NCI-H1417 treated with DMSO at 0.1 percent for 48 hours (cell line): ENCODE results near the gene KLHDC4.
"Not testable (repeated sequence)": the region's sequence is repeated elsewhere in the genome, so short reads cannot be mapped to it uniquely, and the experiment has no call there.

Experiments
- DNase-seq: peaks from one replicate; lab custom pipeline; 2025; lab: John Stamatoyannopoulos, UW

The KLHDC4 gene

DNA sequence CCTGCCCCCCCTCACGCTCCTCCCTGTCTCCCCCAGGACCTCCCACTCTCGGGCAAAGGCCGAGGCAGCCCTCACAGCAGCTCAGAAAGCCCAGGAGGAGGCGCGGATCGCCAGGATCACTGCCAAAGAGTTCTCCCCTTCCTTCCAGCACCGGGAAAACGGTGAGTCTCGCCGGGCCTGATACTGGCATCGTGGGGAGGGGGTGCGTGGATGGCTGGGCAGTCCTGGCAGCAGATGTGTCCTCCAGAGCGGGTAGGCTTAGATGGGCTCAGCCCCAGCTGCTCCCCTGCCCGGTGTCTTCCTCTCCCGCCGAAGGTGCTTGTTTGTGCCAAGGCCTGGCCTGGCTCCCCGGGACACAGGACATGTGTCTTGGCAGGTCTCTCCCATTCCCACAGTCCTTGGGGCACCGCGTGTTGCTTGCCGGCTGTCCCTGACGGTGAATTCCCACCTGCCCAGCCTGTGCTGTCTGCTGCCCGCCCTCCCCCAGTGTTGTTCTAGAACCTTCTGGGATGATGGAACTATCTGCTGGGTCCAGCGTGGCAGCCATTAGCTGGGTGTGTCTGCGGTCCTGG, 81.6 kb downstream of the KLHDC4 start:
- no peak for DNase-seq

- no peak for DNase-seq
Observed at GRCh38 chr16:87682852-87683399, 82.9 kb downstream of the KLHDC4 start.

DNA sequence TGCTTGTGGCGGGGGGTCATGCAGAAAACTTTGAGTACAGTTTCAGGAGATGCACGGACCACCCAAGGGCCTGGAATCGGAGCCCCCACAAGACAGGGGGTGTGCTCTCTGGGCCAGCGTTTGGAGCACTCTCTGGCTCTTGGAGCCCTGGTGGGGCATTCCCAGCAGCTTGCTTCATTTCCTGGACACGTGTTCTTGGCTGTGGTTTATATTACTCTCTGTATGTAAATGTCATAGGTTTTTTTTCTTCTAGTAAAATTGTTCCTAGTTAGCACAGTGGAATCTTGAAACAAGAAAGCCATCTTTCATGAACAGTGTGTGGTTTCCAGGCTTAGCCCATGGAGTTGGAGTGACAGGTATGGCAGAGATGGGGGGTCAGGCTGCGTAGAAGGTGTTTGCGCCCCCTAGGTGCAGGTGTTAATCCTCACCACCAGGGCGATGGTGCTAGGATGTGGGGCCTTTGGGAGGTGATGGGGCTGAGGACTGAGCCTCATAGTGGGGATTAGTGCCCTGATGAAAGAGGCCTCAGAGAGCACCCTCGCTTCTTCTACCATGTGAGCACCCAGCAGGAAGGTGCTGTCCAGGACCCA, 83.7 kb downstream of the KLHDC4 start:
- no peak for DNase-seq

- DNase-seq, result not testable (repeated sequence)
Observed at GRCh38 chr16:87681051-87681602, 84.7 kb downstream of the KLHDC4 start.

DNA sequence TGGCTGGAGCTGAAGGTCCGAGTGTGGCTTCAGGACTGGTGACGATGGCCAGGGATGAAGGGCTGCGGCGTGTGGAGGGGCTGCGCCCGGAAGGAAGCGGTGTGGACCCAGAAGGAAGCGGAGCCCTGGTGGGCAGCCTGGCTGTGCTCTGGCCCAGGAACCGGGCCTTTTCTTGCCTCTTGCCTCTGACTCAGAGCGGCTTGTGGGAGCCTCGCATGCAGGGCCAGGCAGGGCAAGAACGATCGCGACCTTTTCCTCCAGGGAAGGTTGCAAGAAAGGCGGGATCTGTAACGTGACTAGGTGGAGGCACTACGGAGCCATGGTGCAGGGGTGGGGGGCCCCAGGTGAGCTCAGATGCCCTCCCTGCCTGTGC, 85.5 kb downstream of the KLHDC4 start:
- DNase-seq, result no peak

DNA sequence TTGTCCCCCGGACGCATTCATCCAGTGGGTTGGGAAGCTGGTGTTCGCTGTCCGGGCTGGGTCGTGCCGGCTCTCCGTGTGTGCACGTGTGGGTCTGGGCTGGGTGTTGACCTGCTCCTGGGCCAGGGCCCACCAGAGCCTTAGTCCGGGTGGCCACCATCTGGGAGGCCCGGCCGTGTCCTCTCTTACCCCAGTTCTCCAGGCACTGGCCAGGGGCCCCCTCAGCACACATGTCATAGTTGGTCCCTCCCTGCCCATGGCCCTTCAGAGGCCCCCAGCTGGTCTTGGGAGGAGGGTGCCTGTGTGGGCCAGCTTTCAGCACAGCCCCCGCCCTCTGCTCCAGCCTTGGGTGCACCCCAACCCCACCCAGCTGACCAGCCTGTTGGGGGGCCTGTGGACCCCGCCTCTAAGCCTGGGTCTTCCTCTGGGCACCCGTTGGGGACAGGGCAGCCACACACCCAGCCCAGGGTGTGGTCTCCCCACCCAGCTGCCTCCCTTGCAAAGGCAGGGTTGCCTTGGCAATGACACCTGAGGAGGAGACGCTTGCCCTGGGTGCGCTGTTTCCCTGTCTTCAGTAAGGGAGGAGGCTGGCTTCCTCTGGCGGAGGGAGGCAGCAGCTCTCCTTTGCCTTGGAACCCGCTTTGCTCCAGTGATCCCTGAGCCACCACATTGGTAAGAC, 86.1 kb downstream of the KLHDC4 start:
- DNase-seq, result no peak

DNA sequence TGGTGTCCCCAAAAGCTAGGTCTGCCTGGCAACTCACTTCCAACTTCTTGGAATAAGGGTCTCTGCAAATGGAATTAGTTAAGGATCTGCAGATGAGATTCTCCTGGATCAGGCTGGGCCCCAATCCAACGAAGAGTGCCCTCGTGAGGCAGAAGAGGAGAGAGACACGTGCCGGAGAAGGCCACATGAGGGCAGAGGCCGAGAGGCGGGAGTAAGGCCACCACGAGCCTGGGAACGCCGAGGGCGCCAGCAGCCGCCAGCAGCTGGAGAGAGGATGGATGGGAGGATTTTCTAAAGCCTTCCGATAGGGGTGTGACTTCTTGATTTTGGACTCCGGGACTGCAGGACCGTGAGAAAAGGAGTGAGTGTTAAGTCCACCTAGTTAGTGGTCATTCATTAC, 87.2 kb downstream of the KLHDC4 start:
- no peak for DNase-seq

DNA sequence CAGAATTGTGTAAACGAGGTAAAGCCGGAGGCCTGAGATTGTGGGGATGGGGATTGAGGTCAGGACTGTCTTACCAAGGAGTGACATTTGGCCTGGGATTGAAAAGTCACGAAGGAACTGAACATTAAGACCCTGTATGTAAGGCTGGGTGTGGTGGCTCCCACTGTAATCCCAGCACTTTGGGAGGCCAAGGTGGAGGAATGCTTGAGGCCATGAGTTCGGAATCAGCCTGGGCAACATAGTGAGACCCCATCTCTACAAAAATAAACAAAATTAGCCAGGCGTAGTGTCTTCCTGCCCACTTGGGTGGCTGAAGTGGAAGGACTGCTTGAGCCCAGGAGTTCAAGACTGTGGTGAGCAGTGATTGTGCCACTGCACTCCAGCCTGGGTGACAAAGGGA, 88.0 kb downstream of the KLHDC4 start:
- DNase-seq, result no peak

- no peak for DNase-seq
Observed at GRCh38 chr16:87675111-87675719, 90.6 kb downstream of the KLHDC4 start.

GRCh38 chr16:87674419-87674818, 91.4 kb downstream of the KLHDC4 start:
- no peak for DNase-seq

GRCh38 chr16:87671715-87672270, 94.0 kb downstream of the KLHDC4 start:
- no peak for DNase-seq

- no peak for DNase-seq
Observed at GRCh38 chr16:87671221-87671620, 94.6 kb downstream of the KLHDC4 start.

- DNase-seq, result no peak
Observed at GRCh38 chr16:87669672-87670071, 96.1 kb downstream of the KLHDC4 start.

DNA sequence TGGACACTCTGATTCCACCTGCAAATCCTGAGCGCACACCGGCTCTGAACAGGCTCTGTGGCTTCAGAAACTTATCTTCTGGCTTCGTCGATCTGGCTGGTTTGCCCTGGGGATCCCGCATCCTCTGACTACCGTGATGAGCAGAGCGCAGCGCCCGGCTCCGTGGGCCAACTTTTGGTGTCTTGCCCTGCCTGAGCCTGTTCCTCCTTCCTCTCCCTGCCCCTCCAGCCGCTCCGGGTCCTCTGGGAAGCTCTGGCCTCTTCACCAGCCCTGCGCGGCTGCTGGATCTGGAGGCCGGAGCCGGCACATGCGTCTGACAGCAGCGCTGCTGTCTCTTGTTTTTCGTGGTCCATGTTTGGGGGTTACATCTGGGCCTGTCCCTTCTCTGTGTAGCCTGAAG, 97.8 kb downstream of the KLHDC4 start:
- DNase-seq, result no peak

GRCh38 chr16:87667443-87667842, 98.3 kb downstream of the KLHDC4 start:
- no peak for DNase-seq

DNA sequence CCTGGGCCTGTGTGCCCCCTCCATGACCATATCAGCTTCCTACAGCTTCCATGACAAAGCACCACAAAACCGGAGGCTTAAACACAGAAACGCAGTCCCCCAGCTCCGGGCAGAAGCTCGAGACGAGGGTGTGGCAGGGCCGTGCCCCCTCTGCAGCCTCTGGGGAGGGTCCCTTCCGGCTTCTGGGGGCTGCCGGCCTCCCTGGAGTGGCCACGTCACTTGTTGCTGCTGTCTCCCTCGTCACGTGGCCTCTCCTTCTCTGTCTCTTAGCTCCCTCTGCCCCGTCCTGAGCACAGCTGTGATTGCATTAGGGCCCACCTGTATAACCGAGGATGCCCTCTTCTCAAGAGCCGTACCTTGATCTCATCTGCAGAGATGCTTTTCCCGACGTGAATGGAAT, 98.9 kb downstream of the KLHDC4 start:
- no peak for DNase-seq

DNA sequence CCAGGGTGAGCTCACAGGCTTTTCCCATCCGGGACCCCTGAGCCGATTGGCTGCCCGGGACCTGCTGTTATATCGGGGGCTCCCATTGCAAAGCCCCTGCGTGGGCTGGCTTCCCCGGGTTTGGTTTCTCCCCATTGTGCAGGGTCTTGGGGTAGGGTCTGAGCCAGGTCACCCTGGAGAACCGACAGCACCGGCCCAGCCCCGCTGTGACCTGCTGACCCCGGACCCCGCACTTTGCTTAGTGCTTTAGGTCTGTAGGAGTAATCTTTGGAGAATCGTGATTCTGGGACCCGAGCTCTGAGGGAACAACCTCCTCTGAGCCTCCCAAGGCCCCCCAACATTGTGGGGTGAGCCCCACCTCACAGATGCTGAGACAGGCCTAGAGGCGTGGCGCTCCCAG, 100.6 kb downstream of the KLHDC4 start:
- DNase-seq, result no peak

GRCh38 chr16:87664792-87665191, 101.0 kb downstream of the KLHDC4 start:
- no peak for DNase-seq

DNA sequence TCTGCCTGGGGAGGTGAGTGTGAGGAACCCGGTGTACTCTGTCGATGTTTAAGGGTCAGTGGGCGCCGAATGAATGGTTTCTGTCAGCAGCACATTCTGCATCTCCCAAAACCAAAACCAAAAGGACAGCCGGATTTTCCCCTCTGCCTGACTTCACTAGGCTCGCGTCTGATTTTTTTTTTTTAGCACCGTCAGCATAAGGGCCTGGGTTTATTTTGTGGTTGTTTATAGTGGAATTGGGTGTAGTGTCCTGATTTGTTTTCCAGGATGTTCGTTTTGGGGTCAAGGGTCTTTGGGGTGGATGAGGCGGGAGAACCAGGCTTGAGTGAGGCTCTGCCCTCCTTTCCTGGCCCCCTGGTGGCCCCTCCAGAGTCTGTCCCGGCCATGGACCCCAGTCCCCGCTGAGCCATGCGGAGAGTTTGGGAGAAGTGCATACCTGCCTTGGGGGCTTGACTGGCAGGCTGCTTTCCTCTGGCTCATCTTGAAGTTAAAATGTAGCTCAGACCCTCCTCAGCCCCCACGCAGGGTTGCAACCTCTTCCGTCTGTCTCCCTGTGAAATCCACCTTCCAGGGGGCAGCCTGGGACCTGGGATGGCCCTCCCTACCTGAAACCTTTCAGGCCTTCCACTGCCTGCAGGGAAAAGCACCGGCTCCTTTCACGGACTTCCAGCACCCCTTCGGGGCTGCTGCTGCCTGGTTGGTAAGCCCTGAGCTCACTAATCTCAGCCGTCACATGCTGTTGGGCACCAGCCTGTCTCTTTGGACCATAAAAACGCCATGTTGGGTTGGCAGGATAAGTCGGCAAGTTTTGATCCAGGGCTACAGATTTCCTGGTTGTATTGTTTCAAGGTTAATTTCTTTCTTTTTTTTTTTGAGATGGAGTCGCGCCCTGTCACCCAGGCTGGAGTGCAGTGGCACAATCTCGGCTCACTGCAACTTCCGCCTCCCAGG, 103.3 kb downstream of the KLHDC4 start:
- DNase-seq, result no peak

- DNase-seq, result no peak
Observed at GRCh38 chr16:87661561-87661960, 104.2 kb downstream of the KLHDC4 start.

GRCh38 chr16:87658564-87659225, 107.1 kb downstream of the KLHDC4 start:
- DNase-seq, result no peak
